Right atrium auricular region (tissue), 2 donors: ENCODE data around the gene RGMA. TPM values are rescaled to one million over a fixed set of nuclear protein-coding genes. Genes with fewer than 3 reads are reported as not detected.
A peak's percentile ranks its signal among the peaks of the same experiment; 100 is the strongest.

Experiments
- DNase-seq: peaks from one replicate; pipeline ENCODE4 v3.0.0-alpha.2; 2019; ENCODE audit warnings: low spot score
- H3K27ac ChIP-seq, 2 donors: fragments of 200-600 bp; sonication (generic); 1 replicate in 1 of 2; 2 replicates in 1 of 2; pipeline ENCODE4 v1.5.1; 2016 to 2019
- H3K27me3 ChIP-seq, 2 donors: fragments of 200-600 bp; sonication (generic); one replicate each; pipeline versions ENCODE4 v1.5.1 to v1.6.0; 2017 to 2019
- H3K36me3 ChIP-seq: fragments of 200-600 bp; sonication (generic); one replicate; pipeline ENCODE4 v1.5.1; 2016
- H3K4me1 ChIP-seq, 2 donors: fragments of 200-600 bp; sonication (generic); one replicate each; pipeline versions ENCODE4 v1.5.1 to v1.6.0; 2017 to 2019
- H3K4me3 ChIP-seq, 2 donors: fragments of 200-600 bp; sonication (generic); 1 replicate in 1 of 2; 2 replicates in 1 of 2; pipeline ENCODE4 v1.5.1; 2017 to 2019; ENCODE audit warnings: mild to moderate bottlenecking in 1 of 2, moderate library complexity in 1 of 2
- H3K9me3 ChIP-seq, 2 donors: fragments of 200-600 bp; sonication (generic); one replicate each; pipeline ENCODE4 v1.5.1; 2019
- CTCF ChIP-seq, 2 donors: fragments of 200-600 bp; sonication (generic); IDR thresholded peaks; one replicate each; pipeline ENCODE4 v1.5.1; 2019; ENCODE audit warnings: antibody characterized with exemption in 2 of 2
- total RNA-seq, 2 donors: library from RNA; depleted of rRNA; stranded (reverse); fragments of >200 nt; gene quantifications; one replicate each; pipeline ENCODE4 v1.1.0, GENCODE V29; 2016

RGMA gene
- total RNA-seq, 2 donors from 2014 or later: 7.2 to 9.9 TPM

GRCh38 chr15:93005133-93005532, 83.9 kb downstream of the RGMA start:
- H3K4me3 ChIP-seq: no peak overlapping the region
- no peak overlapping the region for H3K27ac ChIP-seq
- H3K27me3 ChIP-seq: no peaks in the 10 kb centered on the region
- DNase-seq: no peak
- no peaks in the 10 kb centered on the region for H3K4me1 ChIP-seq
- no peak for TF ChIP-seq CTCF (IDR thresholded peaks at IDR 0.05)
- peaks cover 83% of the 10 kb centered on the region for H3K36me3 ChIP-seq
- no peaks in the 10 kb centered on the region for H3K9me3 ChIP-seq

- no peak for DNase-seq
- H3K9me3 ChIP-seq: no peaks in the 10 kb centered on the region
- H3K36me3 ChIP-seq: peaks cover 89% of the 10 kb centered on the region
- no peaks in the 10 kb centered on the region for H3K27me3 ChIP-seq
- no peak overlapping the region for H3K4me3 ChIP-seq
- H3K27ac ChIP-seq: no peak overlapping the region
- peak in 1 of 2 donors; percentile 17 for TF ChIP-seq CTCF (IDR thresholded peaks at IDR 0.05)
- H3K4me1 ChIP-seq: no peaks in the 10 kb centered on the region
Measured at GRCh38 chr15:93001881-93002280, 87.1 kb downstream of the RGMA start.

- Histone ChIP-seq H3K9me3 (no peaks in the 10 kb centered on the region), H3K4me3 (no peak overlapping the region), H3K4me1 (no peaks in the 10 kb centered on the region), H3K36me3 (peaks cover 93% of the 10 kb centered on the region), H3K27ac (no peak overlapping the region), H3K27me3 (no peaks in the 10 kb centered on the region)
- no peak for TF ChIP-seq CTCF (IDR thresholded peaks at IDR 0.05)
- DNase-seq: no peak
Measured at GRCh38 chr15:93001156-93001555, 87.9 kb downstream of the RGMA start.

- Histone ChIP-seq H3K4me3 (no peak overlapping the region), H3K36me3 (peaks cover 87% of the 10 kb centered on the region), H3K27me3 (no peaks in the 10 kb centered on the region), H3K9me3 (no peaks in the 10 kb centered on the region), H3K27ac (no peak overlapping the region), H3K4me1 (peaks cover 0 to 4% of the 10 kb centered on the region in 2 donors)
- no peak for DNase-seq
- no peak for TF ChIP-seq CTCF (IDR thresholded peaks at IDR 0.05)
Measured at GRCh38 chr15:92997821-92998220, 91.2 kb downstream of the RGMA start.

GRCh38 chr15:92992720-92993119, 96.3 kb downstream of the RGMA start:
- H3K27ac ChIP-seq: peak overlapping the region; percentile 37 to 59
- H3K36me3 ChIP-seq: peaks cover 77% of the 10 kb centered on the region
- no peak for DNase-seq
- peaks cover 0 to 11% of the 10 kb centered on the region in 2 donors for H3K4me1 ChIP-seq
- H3K27me3 ChIP-seq: no peaks in the 10 kb centered on the region
- no peaks in the 10 kb centered on the region for H3K9me3 ChIP-seq
- TF ChIP-seq CTCF (IDR thresholded peaks at IDR 0.05): no peak
- no peak overlapping the region for H3K4me3 ChIP-seq

- Histone ChIP-seq H3K27me3 (no peaks in the 10 kb centered on the region), H3K9me3 (no peaks in the 10 kb centered on the region), H3K4me1 (peaks cover 0 to 11% of the 10 kb centered on the region in 2 donors), H3K4me3 (no peak overlapping the region), H3K27ac (no peak overlapping the region), H3K36me3 (peaks cover 78% of the 10 kb centered on the region)
- no peak for TF ChIP-seq CTCF (IDR thresholded peaks at IDR 0.05)
- no peak for DNase-seq
Measured at GRCh38 chr15:92990031-92990430, 99.0 kb downstream of the RGMA start.
